Heart right ventricle (tissue), 16 donors: ENCODE data around the gene MYH14. TPM values are rescaled to one million over a fixed set of nuclear protein-coding genes. Genes with fewer than 3 reads are reported as not detected.

Experiments used
- ATAC-seq, 8 donors: fragments of 200-7000 bp; cut with Tn5 transposase; one replicate each; pipeline ENCODE4 v1.9.1; 2020; ENCODE audit warnings: mild to moderate bottlenecking in 8 of 8, moderate library complexity in 8 of 8, moderate number of reproducible peaks in 1 of 8
- DNase-seq, 2 donors: peaks; one replicate each; pipeline ENCODE4 v3.0.0-alpha.2; 2020
- H3K27ac ChIP-seq, 10 donors: fragments of 200-600 bp; sonication (generic) in 2 of 10; one replicate each; pipeline versions ENCODE4 v1.5.0 to v1.8.0; 2020 to 2022; ENCODE audit warnings: mild to moderate bottlenecking in 3 of 10
- H3K27me3 ChIP-seq, 7 donors: fragments of 200-600 bp; one replicate each; pipeline ENCODE4 v1.8.0; 2021 to 2022; ENCODE audit warnings: mild to moderate bottlenecking in 2 of 7
- H3K36me3 ChIP-seq, 9 donors: fragments of 200-600 bp; sonication (generic) in 1 of 9; one replicate each; pipeline versions ENCODE4 v1.5.0 to v1.8.0; 2020 to 2022; ENCODE audit warnings: mild to moderate bottlenecking in 2 of 9
- H3K4me1 ChIP-seq, 9 donors: fragments of 200-600 bp; sonication (generic) in 1 of 9; one replicate each; pipeline versions ENCODE4 v1.5.0 to v1.8.0; 2020 to 2022; ENCODE audit warnings: mild to moderate bottlenecking in 4 of 9
- H3K4me3 ChIP-seq, 10 donors: fragments of 200-600 bp; sonication (generic) in 2 of 10; one replicate each; pipeline versions ENCODE4 v1.5.0 to v1.8.0; 2020 to 2022; ENCODE audit warnings: mild to moderate bottlenecking in 7 of 10, moderate library complexity in 2 of 10
- H3K9me3 ChIP-seq, 11 donors: fragments of 200-600 bp in 10 of 11; sonication (generic) in 2 of 11; one replicate each; pipeline versions ENCODE4 v1.5.0 to v1.8.0; 2013 to 2022; ENCODE audit warnings: mild to moderate bottlenecking in 2 of 11, control low read depth in 1 of 11, moderate library complexity in 1 of 11
- CTCF ChIP-seq, 9 donors: fragments of 200-600 bp; sonication (generic) in 2 of 9; IDR thresholded peaks; one replicate each; pipeline versions ENCODE4 v1.5.0 to v1.8.0; 2021 to 2022; ENCODE audit warnings: antibody characterized with exemption in 9 of 9, mild to moderate bottlenecking in 5 of 9, moderate library complexity in 1 of 9
- WGBS, 2 donors: extraction: QIAGEN DNeasy Blood & Tissue Kit; methylation state at CpG; one replicate each; pipeline ENCODE4 v1.1.7; 2013; ENCODE audit warnings: inconsistent platforms in 1 of 2; 5-methylcytosine and 5-hydroxymethylcytosine counted together
- intact Hi-C, 10 donors: fragments of 100-400 bp; cut with DNase I; formaldehyde crosslinking; loops; one replicate each; pipeline versions ENCODE4 v1.11.1 to v1.14.2; 2022
- polyA plus RNA-seq, 2 donors: library from polyadenylated mRNA; stranded (reverse); fragments of 200-250 nt; gene quantifications; one replicate each; pipeline ENCODE4 v1.2.3, GENCODE V29; 2013
- total RNA-seq, 10 donors: library from RNA; stranded (reverse); fragmentation: NEBNext Ultra II Directional in 3 of 10; extraction: Animal tissue kit (Norgen Biotek cat#: 25700) in 3 of 10; gene quantifications; one replicate each; pipeline versions ENCODE4 v1.2.1 to v1.2.4, GENCODE V29; 2021 to 2023
- donor health status: Arrhythmogenic right ventricular cardiomyopathy.
- donor health status: ischemic (EF 13 %, LVEDD 7.1; RV severe dilation, severe dysfunction).
- donor health status: healthy with polysubstance abuse.
- donor health status: DM: no; HTN: yes; CAD: no.
- donor health status: DM: no; HTN: no; CAD: no.
- donor health status: ischemic (EF 25% LVEDD 6.9; RV normal size, moderate dysfunction).
- donor health status: ischemic (EF 25% LVEDD 5.7; RV mildly dilated, moderate dysfunction).
- donor health status: healthy.
- donor health status: DM: yes; HTN: yes; CAD: no.
- donor health status: Ischemic cardiomyopathy.
- donor health status: ischemic (EF 35%, LVEDD 5.7; RV mildly dilated, moderate dysfunction).
- donor health status: nonischemic (EF 11% LVEDD 7.7; RV severe dilation, severe dysfunction).
- donor health status: DM: yes; HTN: yes; CAD: no.
- donor health status: PGD.
- donor health status: ischemic (EF 29% LVEDD 5.4; RV normal size, mild dysfunction).
- donor health status: nonischemic (EF 23%, LVEDD 6.1; RV moderate dilation, normal function).

Gene MYH14
- total and polyA plus RNA-seq, 12 donors = 29.3 to 149 (median 102) TPM

GRCh38 chr19:50172726-50173125, 30.7 kb upstream of the MYH14 start:
- DNase-seq = no peak
- no peak for ATAC-seq
- no peaks in the 10 kb centered on the region for H3K4me1 ChIP-seq
- peaks cover 0 to 7% (median 0%) of the 10 kb centered on the region in 11 donors for H3K9me3 ChIP-seq
- peaks cover 0 to 10% (median 0%) of the 10 kb centered on the region in 7 donors for H3K27me3 ChIP-seq
- no peaks in the 10 kb centered on the region for H3K36me3 ChIP-seq
- intact Hi-C loops = no loop called here
- H3K4me3 ChIP-seq = no peak overlapping the region
- no peak overlapping the region for H3K27ac ChIP-seq
- TF ChIP-seq CTCF (IDR thresholded peaks at IDR 0.05) = no peak

DNA sequence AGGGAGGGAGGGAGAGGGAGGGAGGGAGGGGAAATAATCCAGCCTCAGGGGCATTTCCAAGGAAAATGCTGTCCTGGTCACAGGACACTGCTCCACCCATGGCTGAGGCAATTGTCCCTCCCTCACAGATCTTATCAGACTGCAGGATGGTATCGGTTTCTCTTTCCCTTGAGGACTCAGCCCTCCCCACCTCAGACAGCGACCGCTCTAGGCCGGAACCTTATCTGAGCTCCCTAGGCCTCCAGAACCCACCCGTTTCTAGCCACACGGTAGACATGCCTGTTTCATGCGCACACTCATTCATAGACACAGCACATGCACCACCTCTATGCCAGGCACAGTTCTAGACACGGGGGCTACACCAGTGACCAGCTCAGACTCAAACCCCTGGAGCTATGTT, 30.3 kb upstream of the MYH14 start:
- DNase-seq (no peak), ATAC-seq (peak in 1 of 8 donors; percentile 22)
- 42 to 46% methylated on average over 8 of the region's 8 CpGs for WGBS, 2 donors
- intact Hi-C loops = no loop called here
- Histone ChIP-seq H3K27me3 (peaks cover 0 to 7% (median 0%) of the 10 kb centered on the region in 7 donors), H3K36me3 (no peaks in the 10 kb centered on the region), H3K4me1 (no peaks in the 10 kb centered on the region), H3K9me3 (peaks cover 0 to 7% (median 0%) of the 10 kb centered on the region in 11 donors), H3K4me3 (no peak overlapping the region), H3K27ac (no peak overlapping the region)
- no peak for TF ChIP-seq CTCF (IDR thresholded peaks at IDR 0.05)

- H3K36me3 ChIP-seq = no peaks in the 10 kb centered on the region
- no peaks in the 10 kb centered on the region for H3K27me3 ChIP-seq
- H3K4me1 ChIP-seq = no peaks in the 10 kb centered on the region
- H3K4me3 ChIP-seq = no peak overlapping the region
- H3K9me3 ChIP-seq = peaks cover 0 to 7% (median 0%) of the 10 kb centered on the region in 11 donors
- H3K27ac ChIP-seq = no peak overlapping the region
- DNase-seq = no peak
- TF ChIP-seq CTCF (IDR thresholded peaks at IDR 0.05) = no peak
- 58 to 60% methylated on average over 5 of the region's 5 CpGs for WGBS, 2 donors
- ATAC-seq = no peak
- intact Hi-C loops = no loop called here
These were observed 29.2 kb upstream of the MYH14 start for GRCh38 chr19:50174100-50174793.

- TF ChIP-seq CTCF (IDR thresholded peaks at IDR 0.05) = no peak
- 84 to 87% methylated on average over 10 of the region's 10 CpGs for WGBS, 2 donors
These were observed 27.5 kb upstream of the MYH14 start for GRCh38 chr19:50175924-50176323.

More at GRCh38 chr19:50175924-50176323, 27.5 kb upstream of the MYH14 start:
- H3K4me1 ChIP-seq = no peaks in the 10 kb centered on the region
- H3K9me3 ChIP-seq = peaks cover 0 to 7% (median 0%) of the 10 kb centered on the region in 11 donors
- no peaks in the 10 kb centered on the region for H3K36me3 ChIP-seq
- H3K27me3 ChIP-seq = peaks cover 0 to 7% (median 0%) of the 10 kb centered on the region in 7 donors
- intact Hi-C loops = no loop called here
- H3K27ac ChIP-seq = no peak overlapping the region
- DNase-seq (no peak), ATAC-seq (no peak)
- no peak overlapping the region for H3K4me3 ChIP-seq
